B cell (primary cell): Measurements from ENCODE around the gene ZNF625. TPM values are rescaled to one million over a fixed set of nuclear protein-coding genes. Genes with fewer than 3 reads are reported as not detected.

Experiments
- ATAC-seq: fragments of 200-7000 bp; cut with Tn5 transposase; one replicate; pipeline ENCODE4 v1.10.0; 2021; ENCODE audit warnings: low read depth, mild to moderate bottlenecking, moderate number of reproducible peaks, moderate library complexity
- CTCF ChIA-PET: fragments of 350-600 bp; sonication (Branson Sonifier 250); formaldehyde crosslinking; loops from one replicate; lab custom pipeline; 2021; ENCODE audit warnings: antibody characterized with exemption, inconsistent platforms; lab: Charles Lee
- POLR2A ChIA-PET: fragments of 350-600 bp; sonication (Branson Sonifier 250); formaldehyde crosslinking; loops from one replicate; lab custom pipeline; 2021; ENCODE audit warnings: antibody characterized with exemption; lab: Charles Lee
- DNase-seq: peaks from one replicate; pipeline ENCODE4 v3.0.0; 2013
- H2AFZ ChIP-seq: 2 replicates; pipeline ENCODE4 v1.6.1; 2012; ENCODE audit warnings: mild to moderate bottlenecking, low read depth, low read length; ENCODE audit not compliant: insufficient read depth, poor library complexity, severe bottlenecking
- H3K27ac ChIP-seq, 2 donors: 1 replicate in 1 of 2; 2 replicates in 1 of 2; pipeline ENCODE4 v1.5.1; 2012 to 2013; ENCODE audit warnings: low read length in 2 of 2, mild to moderate bottlenecking in 2 of 2, moderate library complexity in 1 of 2
- H3K27me3 ChIP-seq, 4 experiments: fragments of 200-600 bp in 1 of 4; sonication (generic) in 1 of 4; replicated peaks in 1 of 4; 1 replicate in 2 of 4; 2 replicates in 2 of 4; pipeline versions ENCODE4 v1.6.1 to v1.7.0; 2013 to 2016; ENCODE audit warnings: low read length in 3 of 4, mild to moderate bottlenecking in 2 of 4, mixed read lengths in 1 of 4, moderate library complexity in 1 of 4; ENCODE audit not compliant: insufficient read depth in 4 of 4, control insufficient read depth in 3 of 4; ENCODE audit errors: control extremely low read depth in 1 of 4
- H3K36me3 ChIP-seq, 2 experiments: replicated peaks in 1 of 2; 1 replicate in 1 of 2; 2 replicates in 1 of 2; pipeline versions ENCODE4 v1.6.1 to v1.7.1; 2013; ENCODE audit warnings: low read length in 1 of 2; ENCODE audit not compliant: insufficient read depth in 2 of 2, control insufficient read depth in 1 of 2; ENCODE audit errors: control extremely low read depth in 1 of 2, extremely low read depth in 1 of 2
- H3K4me1 ChIP-seq, 2 donors: fragments of 200-600 bp in 1 of 2; sonication (generic) in 1 of 2; 1 replicate in 1 of 2; 2 replicates in 1 of 2; pipeline versions ENCODE4 v1.5.1 to v1.6.1; 2013 to 2017; ENCODE audit warnings: low read length in 2 of 2; ENCODE audit not compliant: control insufficient read depth in 2 of 2, insufficient read depth in 2 of 2
- H3K4me2 ChIP-seq: replicated peaks from 2 replicates; pipeline ENCODE3; 2012; ENCODE audit warnings: mild to moderate bottlenecking, low read depth, low read length; ENCODE audit not compliant: poor library complexity, severe bottlenecking
- H3K4me3 ChIP-seq, 5 experiments: fragments of 200-600 bp in 1 of 5; sonication (generic) in 1 of 5; 1 replicate in 3 of 5; 2 replicates in 2 of 5; pipeline versions ENCODE4 v1.5.1 to v1.7.0; 2011 to 2016; ENCODE audit warnings: low read length in 4 of 5, mild to moderate bottlenecking in 4 of 5, low read depth in 2 of 5, control low read depth in 1 of 5, moderate library complexity in 1 of 5; ENCODE audit not compliant: insufficient read depth in 1 of 5; ENCODE audit errors: control extremely low read depth in 1 of 5, extremely low read depth in 1 of 5
- H3K79me2 ChIP-seq: fragments of 200-600 bp; sonication (generic); one replicate; pipeline ENCODE4 v1.6.0; 2016; ENCODE audit warnings: low read length; ENCODE audit not compliant: control insufficient read depth, insufficient read depth
- H3K9ac ChIP-seq: fragments of 200-600 bp; sonication (generic); 2 replicates; pipeline ENCODE4 v1.6.1; 2017; ENCODE audit warnings: mild to moderate bottlenecking, low read length, moderate library complexity
- H3K9me3 ChIP-seq, 3 donors: one replicate each; pipeline versions ENCODE4 v1.6.1 to v1.7.1; 2013; ENCODE audit warnings: low read length in 2 of 3; ENCODE audit not compliant: control insufficient read depth in 2 of 3, insufficient read depth in 1 of 3; ENCODE audit errors: control extremely low read depth in 1 of 3
- H4K20me1 ChIP-seq: 2 replicates; pipeline ENCODE4 v1.6.0; 2012; ENCODE audit warnings: mild to moderate bottlenecking, low read length; ENCODE audit not compliant: insufficient read depth, control insufficient read depth, poor library complexity, severe bottlenecking
- H3K27ac Mint-ChIP-seq: one replicate; pipeline ENCODE4 v1.8.0; 2021; ENCODE audit warnings: mixed read lengths
- H3K27me3 Mint-ChIP-seq: one replicate; pipeline ENCODE4 v1.8.0; 2021; ENCODE audit warnings: mixed read lengths
- H3K4me1 Mint-ChIP-seq: one replicate; pipeline ENCODE4 v1.8.0; 2021; ENCODE audit warnings: mixed read lengths
- H3K4me3 Mint-ChIP-seq: one replicate; pipeline ENCODE4 v1.8.0; 2021; ENCODE audit warnings: mixed read lengths
- H3K9me3 Mint-ChIP-seq: one replicate; pipeline ENCODE4 v1.8.0; 2022; ENCODE audit warnings: mixed read lengths; ENCODE audit not compliant: insufficient read depth
- CTCF ChIP-seq: fragments of 200-600 bp; IDR thresholded peaks from one replicate; pipeline ENCODE4 v1.8.0; 2022; ENCODE audit warnings: antibody characterized with exemption, mild to moderate bottlenecking
- EZH2 ChIP-seq: IDR thresholded peaks from 2 replicates; pipeline ENCODE4 v1.6.1; 2012; ENCODE audit warnings: borderline replicate concordance, low read depth, mild to moderate bottlenecking, moderate library complexity, low read length; ENCODE audit not compliant: insufficient read depth, poor library complexity, severe bottlenecking
- WGBS: methylation state at CpG from one replicate; pipeline ENCODE4 v1.1.5; 2013; ENCODE audit warnings: missing lambda C conversion rate; ENCODE audit not compliant: insufficient coverage; 5-methylcytosine and 5-hydroxymethylcytosine counted together
- intact Hi-C: fragments of 100-400 bp; cut with micrococcal nuclease; formaldehyde crosslinking; loops from one replicate; pipeline ENCODE4 v1.10.0; 2022
- polyA plus RNA-seq: library from polyadenylated mRNA; depleted of rRNA; stranded (reverse); fragments of >200 nt; gene quantifications from 2 replicates; pipeline ENCODE4 v1.2.3, GENCODE V29; 2012
- small RNA-seq: library from RNA; depleted of rRNA; stranded (forward); fragments of <200 nt; gene quantifications from one replicate; pipeline ENCODE3, GENCODE V24; 2012; ENCODE audit warnings: low replicate concordance, low read depth; ENCODE audit not compliant: insufficient read length
- total RNA-seq, 2 donors: library from RNA; stranded (reverse); fragments of 120-200 nt in 1 of 2; gene quantifications; 1 replicate in 1 of 2; 2 replicates in 1 of 2; pipeline versions ENCODE4 v1.2.3 to v1.2.4, GENCODE V29; 2013 to 2022

Gene ZNF625
- total and polyA plus RNA-seq, 2 donors (not counting 1 experiment from before 2014, with no cell fraction given) = 0.60 to 9.8 TPM

- H3K4me3 ChIP-seq = no peak overlapping the region
- H3K4me3 Mint-ChIP-seq = no peak overlapping the region
- no peaks in the 10 kb centered on the region for H3K9me3 Mint-ChIP-seq
- H3K27me3 Mint-ChIP-seq = peaks cover 3% of the 10 kb centered on the region
- TF ChIP-seq EZH2 (no peak), CTCF (no peak)
- POLR2A ChIA-PET = no interaction called here
- intact Hi-C loops = no loop called here
- H3K9ac ChIP-seq = no peak overlapping the region
- ATAC-seq (no peak), DNase-seq (no peak)
- no peak overlapping the region for H3K27ac Mint-ChIP-seq
- no peak overlapping the region for H2AFZ ChIP-seq
- 96% methylated on average over 7 of the region's 9 CpGs for WGBS
- H4K20me1 ChIP-seq = no peaks in the 10 kb centered on the region
- H3K4me1 ChIP-seq = peaks cover 2% of the 10 kb centered on the region in 2 donors
- H3K4me1 Mint-ChIP-seq = peaks cover 2% of the 10 kb centered on the region
- H3K27me3 ChIP-seq = no peaks in the 10 kb centered on the region
- no peak overlapping the region for H3K4me2 ChIP-seq
- H3K36me3 ChIP-seq = no peaks in the 10 kb centered on the region
- H3K27ac ChIP-seq = no peak overlapping the region
- peaks cover 0 to 6% (median 0%) of the 10 kb centered on the region in 3 donors for H3K9me3 ChIP-seq
- no peaks in the 10 kb centered on the region for H3K79me2 ChIP-seq
- CTCF ChIA-PET = interaction anchor here (1.2 kb wide), 1 partner anchor 14 kb away, joined by 4 read pairs; no protein-coding TSS in a partner anchor
Measured at GRCh38 chr19:12098040-12098439, 58.5 kb downstream of the ZNF625 start.

DNA sequence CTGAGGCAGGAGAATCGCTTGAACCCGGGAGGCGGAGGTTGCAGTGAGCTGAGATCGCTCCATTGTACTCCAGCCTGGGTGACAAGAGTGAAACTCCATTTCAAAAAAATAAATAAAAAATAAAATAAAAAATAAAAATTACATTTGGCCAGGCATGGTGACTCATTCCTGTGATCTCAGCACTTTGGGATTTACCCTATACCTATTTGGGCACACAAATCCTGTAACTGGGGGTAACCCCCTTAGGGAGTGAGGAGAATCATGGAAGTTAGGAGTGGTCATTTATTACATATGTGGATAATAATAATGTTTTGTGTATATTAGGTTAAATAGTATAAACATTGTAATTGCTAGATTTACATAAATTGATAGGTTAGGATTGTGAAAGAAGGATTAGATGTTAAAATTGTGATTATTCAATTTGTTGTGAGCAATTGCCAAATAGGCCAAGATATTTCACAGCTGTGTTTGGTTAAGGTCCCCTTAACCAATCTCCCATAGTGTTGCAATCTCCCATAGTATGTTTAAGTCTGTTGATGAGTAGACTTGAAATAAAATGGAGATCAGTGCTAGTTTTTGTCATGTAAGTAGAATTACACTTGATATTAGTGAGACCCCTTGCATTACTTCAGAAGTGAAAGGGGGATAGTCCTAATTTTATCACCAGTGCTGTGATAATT lies 61.3 kb downstream of the ZNF625 start:
- Histone ChIP-seq H3K9ac (no peak overlapping the region), H3K79me2 (no peaks in the 10 kb centered on the region), H3K4me3 (no peak overlapping the region), H3K27me3 (no peaks in the 10 kb centered on the region), H3K9me3 (peaks cover 0 to 13% (median 0%) of the 10 kb centered on the region in 3 donors), H3K36me3 (no peaks in the 10 kb centered on the region), H2AFZ (no peak overlapping the region), H3K4me1 (peaks cover 6 to 14% of the 10 kb centered on the region in 2 donors), H3K27ac (no peak overlapping the region), H4K20me1 (no peaks in the 10 kb centered on the region), H3K4me2 (no peak overlapping the region)
- ChIA-PET POLR2A (no interaction called here), CTCF (interaction anchor here (0.9 kb wide), 1 partner anchor 297 kb away, joined by 3 read pairs; the partner anchor contains the start of gene ZNF491)
- H3K4me3 Mint-ChIP-seq = no peak overlapping the region
- H3K4me1 Mint-ChIP-seq = peaks cover 12% of the 10 kb centered on the region
- peaks cover 3% of the 10 kb centered on the region for H3K27me3 Mint-ChIP-seq
- H3K27ac Mint-ChIP-seq = no peak overlapping the region
- ATAC-seq = no peak
- TF ChIP-seq EZH2 (no peak), CTCF (no peak)
- intact Hi-C loops = no loop called here
- no peaks in the 10 kb centered on the region for H3K9me3 Mint-ChIP-seq
- no peak for DNase-seq
- WGBS = no CpG with 5 or more reads among the region's 4 CpGs

Small RNAs within 50 kb of the gene (small RNA-seq; reads per million reads assigned to genes)
- not detected for gene RNA5SP467

Other genes starting within 250 kb of the ZNF625 start
- 34.9 and 40.5 TPM in 2 replicates for gene ZNF700, start 231.6 kb downstream of the ZNF625 start, total RNA-seq
- gene ZNF700, start 231.6 kb downstream of the ZNF625 start, polyA plus RNA-seq = 14.3 and 16.8 TPM in 2 replicates
- gene ZNF763, start 191.7 kb downstream of the ZNF625 start, total RNA-seq = 14.2 and 16.6 TPM in 2 replicates
- 3.0 and 4.5 TPM in 2 replicates for gene ZNF763, start 191.7 kb downstream of the ZNF625 start, polyA plus RNA-seq
- 7.3 and 7.6 TPM in 2 replicates for gene ZNF433, start 121.1 kb downstream of the ZNF625 start, total RNA-seq
- 1.1 and 1.3 TPM in 2 replicates for gene ZNF433, start 121.1 kb downstream of the ZNF625 start, polyA plus RNA-seq
- gene ZNF878, start 103.8 kb downstream of the ZNF625 start, total RNA-seq = 0.29 TPM in 1 of 2 replicates, not detected in the other
- gene ZNF878, start 103.8 kb downstream of the ZNF625 start, polyA plus RNA-seq = 0.04 TPM in 1 of 2 replicates, not detected in the other
- gene ZNF844, start 92.0 kb downstream of the ZNF625 start, total RNA-seq = 33.7 and 36.4 TPM in 2 replicates
- 5.9 and 7.7 TPM in 2 replicates for gene ZNF844, start 92.0 kb downstream of the ZNF625 start, polyA plus RNA-seq
- gene ZNF20, start 16.4 kb downstream of the ZNF625 start, total RNA-seq = 5.4 and 10.6 TPM in 2 replicates
- 0.89 and 1.6 TPM in 2 replicates for gene ZNF20, start 16.4 kb downstream of the ZNF625 start, polyA plus RNA-seq
- gene ZNF136, start 6.4 kb upstream of the ZNF625 start, total RNA-seq = 30.8 and 33.5 TPM in 2 replicates
- gene ZNF136, start 6.4 kb upstream of the ZNF625 start, polyA plus RNA-seq = 7.5 and 23.0 TPM in 2 replicates
- gene ZNF44, start 138.1 kb upstream of the ZNF625 start, total RNA-seq = 27.8 and 28.0 TPM in 2 replicates
- 11.3 and 14.4 TPM in 2 replicates for gene ZNF44, start 138.1 kb upstream of the ZNF625 start, polyA plus RNA-seq
- 6.1 and 7.3 TPM in 2 replicates for gene ZNF563, start 176.9 kb upstream of the ZNF625 start, total RNA-seq
- 0.94 and 1.5 TPM in 2 replicates for gene ZNF563, start 176.9 kb upstream of the ZNF625 start, polyA plus RNA-seq
- 6.9 and 8.4 TPM in 2 replicates for gene ZNF442, start 208.9 kb upstream of the ZNF625 start, total RNA-seq
- gene ZNF442, start 208.9 kb upstream of the ZNF625 start, polyA plus RNA-seq = 0.58 and 0.69 TPM in 2 replicates
- 10.5 and 11.1 TPM in 2 replicates for gene ZNF799, start 244.5 kb upstream of the ZNF625 start, total RNA-seq
- 3.0 and 3.7 TPM in 2 replicates for gene ZNF799, start 244.5 kb upstream of the ZNF625 start, polyA plus RNA-seq